GM23338 (cell line): ENCODE results near the gene FBXO11. TPM values are rescaled to one million over a fixed set of nuclear protein-coding genes. Genes with fewer than 3 reads are reported as not detected.

Experiments
- ATAC-seq: fragments of 200-7000 bp; cut with Tn5 transposase; 3 replicates; pipeline ENCODE4 v1.9.1; 2020
- DNase-seq: peaks from one replicate; pipeline ENCODE4 v3.0.0-alpha.2; 2015; ENCODE audit warnings: low spot score
- H2AFZ ChIP-seq: fragments of 200-600 bp; sonication (generic); 2 replicates; pipeline ENCODE4 v1.8.0; 2016; ENCODE audit warnings: antibody characterized with exemption, mild to moderate bottlenecking, moderate library complexity
- H3F3A ChIP-seq: fragments of 200-600 bp; sonication (generic); replicated peaks from 2 replicates; pipeline ENCODE4 v1.8.0; 2017; ENCODE audit warnings: antibody characterized with exemption, mixed run types, low read depth
- H3K27ac ChIP-seq: fragments of 200-600 bp; sonication (generic); 2 replicates; pipeline ENCODE4 v1.6.1; 2016; ENCODE audit warnings: low read depth
- H3K27me3 ChIP-seq: fragments of 200-600 bp; sonication (generic); 2 replicates; pipeline ENCODE4 v1.8.0; 2016; ENCODE audit warnings: mild to moderate bottlenecking, mixed run types, moderate library complexity; ENCODE audit not compliant: insufficient read depth
- H3K36me3 ChIP-seq: fragments of 200-600 bp; sonication (generic); 2 replicates; pipeline ENCODE4 v1.8.0; 2016; ENCODE audit warnings: mild to moderate bottlenecking; ENCODE audit not compliant: insufficient read depth
- H3K4me1 ChIP-seq: fragments of 200-600 bp; sonication (generic); 2 replicates; pipeline ENCODE4 v1.8.0; 2016; ENCODE audit warnings: mild to moderate bottlenecking, moderate library complexity; ENCODE audit not compliant: insufficient read depth
- H3K4me2 ChIP-seq: fragments of 200-600 bp; sonication (generic); 2 replicates; pipeline ENCODE4 v1.7.1; 2017; ENCODE audit warnings: mixed run types
- H3K4me3 ChIP-seq: fragments of 200-600 bp; sonication (generic); 2 replicates; pipeline ENCODE4 v1.6.1; 2016; ENCODE audit warnings: mixed run types
- H3K79me2 ChIP-seq: fragments of 200-600 bp; sonication (generic); replicated peaks from 2 replicates; pipeline ENCODE4 v1.8.0; 2017; ENCODE audit warnings: mild to moderate bottlenecking; ENCODE audit not compliant: insufficient read depth
- H3K9me2 ChIP-seq: fragments of 200-600 bp; sonication (generic); 2 replicates; pipeline ENCODE4 v1.8.0; 2017; ENCODE audit not compliant: insufficient read depth
- H4K20me1 ChIP-seq: fragments of 200-600 bp; sonication (generic); replicated peaks from 2 replicates; pipeline ENCODE4 v1.8.0; 2017; ENCODE audit warnings: mild to moderate bottlenecking; ENCODE audit not compliant: insufficient read depth
- H3K27ac Mint-ChIP-seq: 2 replicates; pipeline ENCODE4 v1.8.0; 2020; ENCODE audit warnings: inconsistent platforms, mild to moderate bottlenecking, moderate library complexity, mixed read lengths
- H3K27me3 Mint-ChIP-seq: 3 replicates; pipeline ENCODE4 v1.8.0; 2022; ENCODE audit warnings: low read depth, mild to moderate bottlenecking, moderate library complexity, mixed read lengths, inconsistent platforms; ENCODE audit not compliant: insufficient read depth, poor library complexity
- H3K36me3 Mint-ChIP-seq: 3 replicates; pipeline ENCODE4 v1.8.0; 2021; ENCODE audit warnings: low read depth, mild to moderate bottlenecking, inconsistent platforms, moderate library complexity, mixed read lengths
- H3K4me1 Mint-ChIP-seq: 3 replicates; pipeline ENCODE4 v1.8.0; 2020; ENCODE audit warnings: mild to moderate bottlenecking, inconsistent platforms, mixed read lengths
- H3K4me3 Mint-ChIP-seq: 3 replicates; pipeline ENCODE4 v1.8.0; 2021; ENCODE audit warnings: moderate library complexity, mild to moderate bottlenecking, inconsistent platforms, mixed read lengths
- H3K9me3 Mint-ChIP-seq: 3 replicates; pipeline ENCODE4 v1.8.0; 2020; ENCODE audit warnings: moderate library complexity, mild to moderate bottlenecking, inconsistent platforms, mixed read lengths
- CREB1 ChIP-seq: fragments of 250-450 bp; sonication (Bioruptor Pico); IDR thresholded peaks from 2 replicates; pipeline ENCODE4 v1.5.0; 2020; ENCODE audit warnings: low read depth, mild to moderate bottlenecking, moderate library complexity
- CTCF ChIP-seq, 2 experiments: fragments of 200-600 bp in 1 of 2; sonication (generic) in 1 of 2; conservative IDR thresholded peaks; 2 replicates each; pipeline versions ENCODE4 v1.5.1 to v1.6.1; 2016 to 2017; ENCODE audit warnings: antibody characterized with exemption in 2 of 2, low read depth in 2 of 2, mild to moderate bottlenecking in 2 of 2, moderate library complexity in 1 of 2
- ETS1 ChIP-seq: IDR thresholded peaks from 2 replicates; pipeline ENCODE4 v1.6.1; 2016; ENCODE audit warnings: antibody characterized with exemption
- EZH2 ChIP-seq: fragments of 200-600 bp; sonication (generic); IDR thresholded peaks from one replicate; pipeline ENCODE4 v1.8.0; 2017; ENCODE audit warnings: antibody characterized with exemption, mild to moderate bottlenecking, low read depth; ENCODE audit not compliant: unreplicated experiment
- EZH2phosphoT487 ChIP-seq: fragments of 200-600 bp; sonication (generic); IDR thresholded peaks from one replicate; pipeline ENCODE4 v1.8.1; 2018; ENCODE audit warnings: antibody characterized with exemption; ENCODE audit not compliant: unreplicated experiment
- JUNB ChIP-seq: IDR thresholded peaks from one replicate; pipeline ENCODE4 v1.6.1; 2016; ENCODE audit warnings: antibody characterized with exemption; ENCODE audit not compliant: unreplicated experiment
- NANOG ChIP-seq: IDR thresholded peaks from 2 replicates; pipeline ENCODE4 v1.6.1; 2016; ENCODE audit warnings: antibody characterized with exemption, borderline replicate concordance
- POLR2AphosphoS5 ChIP-seq: IDR thresholded peaks from 2 replicates; pipeline ENCODE4 v1.6.1; 2016; ENCODE audit warnings: antibody characterized with exemption, low read depth
- REST ChIP-seq: IDR thresholded peaks from one replicate; pipeline ENCODE4 v1.6.1; 2018; ENCODE audit warnings: antibody characterized with exemption; ENCODE audit not compliant: unreplicated experiment
- STAT1 ChIP-seq: IDR thresholded peaks from one replicate; pipeline ENCODE4 v1.6.1; 2016; ENCODE audit warnings: antibody characterized with exemption; ENCODE audit not compliant: unreplicated experiment
- ZNF114 ChIP-seq: fragments of 250-450 bp; sonication (Bioruptor Pico); IDR thresholded peaks from 2 replicates; pipeline ENCODE4 v1.5.0; 2020; ENCODE audit warnings: mild to moderate bottlenecking, moderate library complexity
- ZNF331 ChIP-seq: fragments of 250-450 bp; sonication (Bioruptor Pico); IDR thresholded peaks from 2 replicates; pipeline ENCODE4 v1.5.0; 2020; ENCODE audit warnings: low read depth, mild to moderate bottlenecking, moderate library complexity
- ZNF462 ChIP-seq: fragments of 250-450 bp; sonication (Bioruptor Pico); IDR thresholded peaks from 2 replicates; pipeline ENCODE4 v1.5.0; 2020; ENCODE audit warnings: mild to moderate bottlenecking, moderate library complexity
- polyA plus RNA-seq: library from polyadenylated mRNA; unstranded; fragments of >200 nt; fragmentation: Nextera tagmentation; extraction: Ambion mirVana; gene quantifications from 2 replicates; pipeline ENCODE4 v1.2.1, GENCODE V29; 2016
- total RNA-seq: library from RNA; depleted of rRNA; stranded (reverse); fragments of >200 nt; shearing (Covaris generic); gene quantifications from 2 replicates; pipeline ENCODE4 v1.2.3, GENCODE V29; 2014

The FBXO11 gene
- total and polyA plus RNA-seq, 2 experiments from 2014 or later = 21.5 to 52.7 TPM

GRCh38 chr2:47935071-47935470 lies 28.8 kb upstream of the FBXO11 start:
- Mint-ChIP-seq H3K9me3 (no peaks in the 10 kb centered on the region), H3K4me1 (peaks cover 2% of the 10 kb centered on the region; the same call in 1 of the 3 replicates), H3K27me3 (no peaks in the 10 kb centered on the region), H3K4me3 (no peak overlapping the region), H3K36me3 (no peaks in the 10 kb centered on the region), H3K27ac (no peak overlapping the region)
- Histone ChIP-seq H3K36me3 (no peaks in the 10 kb centered on the region), H4K20me1 (no peaks in the 10 kb centered on the region), H3K9me2 (no peaks in the 10 kb centered on the region), H3K27me3 (no peaks in the 10 kb centered on the region), H3K79me2 (no peaks in the 10 kb centered on the region), H3F3A (no peaks in the 10 kb centered on the region), H2AFZ (no peak overlapping the region), H3K4me2 (no peak overlapping the region), H3K27ac (no peak overlapping the region), H3K4me1 (no peaks in the 10 kb centered on the region), H3K4me3 (no peak overlapping the region)
- ATAC-seq (no peak), DNase-seq (no peak)
- no peak for TF ChIP-seq NANOG
- TF ChIP-seq EZH2phosphoT487 = no peak
- no peak for TF ChIP-seq CREB1 (CRISPR knock-in tag)
- no peak for TF ChIP-seq CTCF (conservative IDR thresholded peaks at IDR 0.05; ENCODE audit: low read depth in 2 of 2)
- TF ChIP-seq ZNF114 (CRISPR knock-in tag) = no peak
- TF ChIP-seq ZNF331 (CRISPR knock-in tag) = no peak
- no peak for TF ChIP-seq ETS1
- no peak for TF ChIP-seq EZH2
- no peak for TF ChIP-seq REST
- TF ChIP-seq POLR2AphosphoS5 = no peak
- TF ChIP-seq JUNB = no peak
- TF ChIP-seq ZNF462 (CRISPR knock-in tag) = no peak
- TF ChIP-seq STAT1 = no peak
